Transverse colon (tissue), 4 donors: Measurements from ENCODE around the gene PPP1R3G. TPM values are rescaled to one million over a fixed set of nuclear protein-coding genes. Genes with fewer than 3 reads are reported as not detected.

Experiments used
- DNase-seq: peaks from one replicate; pipeline ENCODE4 v3.0.0-alpha.2; 2019
- H3K27ac ChIP-seq, 4 donors: fragments of 200-600 bp; sonication (generic); 2 replicates each; pipeline ENCODE4 v1.5.1; 2016 to 2018; ENCODE audit warnings: inconsistent platforms in 4 of 4
- H3K27me3 ChIP-seq: fragments of 200-600 bp; sonication (generic); 2 replicates; pipeline ENCODE4 v1.5.1; 2017; ENCODE audit warnings: inconsistent platforms
- H3K36me3 ChIP-seq, 4 donors: fragments of 200-600 bp; sonication (generic); 2 replicates each; pipeline ENCODE4 v1.5.1; 2017 to 2019; ENCODE audit warnings: inconsistent platforms in 4 of 4
- H3K4me1 ChIP-seq, 4 donors: fragments of 200-600 bp; sonication (generic); 2 replicates each; pipeline ENCODE4 v1.5.1; 2017 to 2020; ENCODE audit warnings: inconsistent platforms in 4 of 4
- H3K4me3 ChIP-seq, 4 donors: fragments of 200-600 bp; sonication (generic); 1 replicate in 1 of 4; 2 replicates in 3 of 4; pipeline versions ENCODE4 v1.5.1 to v1.6.1; 2017 to 2019; ENCODE audit warnings: inconsistent platforms in 4 of 4
- H3K9me3 ChIP-seq, 2 donors: fragments of 200-600 bp; sonication (generic); 2 replicates each; pipeline ENCODE4 v1.5.1; 2017 to 2019; ENCODE audit warnings: inconsistent platforms in 2 of 2
- CTCF ChIP-seq, 5 experiments: fragments of 200-600 bp in 3 of 5; fragments of 450-650 bp in 2 of 5; sonication (generic) in 3 of 5; IDR thresholded peaks; 1 replicate in 2 of 5; 2 replicates in 3 of 5; pipeline ENCODE4 v1.5.1; 2016 to 2017; ENCODE audit warnings: antibody characterized with exemption in 5 of 5, inconsistent platforms in 3 of 5, mild to moderate bottlenecking in 2 of 5, moderate library complexity in 1 of 5
- EP300 ChIP-seq: sonication (generic); formaldehyde crosslinking; IDR thresholded peaks from one replicate; pipeline ENCODE4 v1.6.1; 2017; ENCODE audit warnings: antibody characterized with exemption, low read depth
- POLR2A ChIP-seq: fragments of 450-650 bp; IDR thresholded peaks from one replicate; pipeline ENCODE4 v1.6.1; 2016; ENCODE audit warnings: antibody characterized with exemption, mild to moderate bottlenecking, moderate library complexity
- POLR2AphosphoS5 ChIP-seq, 3 donors: sonication (generic); formaldehyde crosslinking; IDR thresholded peaks; one replicate each; pipeline ENCODE4 v1.6.1; 2016; ENCODE audit warnings: antibody characterized with exemption in 3 of 3
- WGBS, 2 donors: methylation state at CpG; one replicate each; pipeline ENCODE4 v1.1.5; 2018; ENCODE audit warnings: low coverage in 1 of 2; 5-methylcytosine and 5-hydroxymethylcytosine counted together
- in situ Hi-C, 4 donors: fragments of 200-750 bp; cut with MboI; loops; one replicate each; pipeline versions ENCODE4 v1.15.0 to v1.15.1; 2017; ENCODE audit warnings: low sequenced_read_pairs in 3 of 4, low pct_ligation_motif_present in 1 of 4, low pct_unique_long_range_greater_than_20kb in 1 of 4
- intact Hi-C: fragments of 100-400 bp; cut with DNase I; formaldehyde crosslinking; loops from one replicate; pipeline ENCODE4 v1.15.1; 2023; ENCODE audit warnings: low total_unique reads
- total RNA-seq, 4 donors: library from RNA; depleted of rRNA; stranded (reverse); fragments of >200 nt; gene quantifications; one replicate each; pipeline ENCODE4 v1.1.0, GENCODE V29; 2016

PPP1R3G gene
- total RNA-seq, 4 donors from 2014 or later = 0.40 to 1.2 (median 0.95) TPM; not detected in 1

GRCh38 chr6:5068153-5068751 is 16.9 kb upstream of the PPP1R3G start:
- Histone ChIP-seq H3K4me1 (no peaks in the 10 kb centered on the region), H3K4me3 (no peak overlapping the region), H3K9me3 (no peaks in the 10 kb centered on the region), H3K27me3 (no peaks in the 10 kb centered on the region), H3K36me3 (no peaks in the 10 kb centered on the region), H3K27ac (no peak overlapping the region)
- in situ Hi-C loops (no loop called here), intact Hi-C loops (no loop called here)
- DNase-seq = no peak
- TF ChIP-seq EP300 (no peak), CTCF (IDR thresholded peaks at IDR 0.05) (no peak), POLR2A (no peak), POLR2AphosphoS5 (IDR thresholded peaks at IDR 0.05) (no peak)
- WGBS, 2 donors = 89 to 90% methylated on average over 6 to 17 of the region's 17 CpGs

GRCh38 chr6:5071216-5071615 is 13.9 kb upstream of the PPP1R3G start:
- DNase-seq = no peak
- TF ChIP-seq CTCF (IDR thresholded peaks at IDR 0.05) (no peak), POLR2A (no peak), EP300 (no peak), POLR2AphosphoS5 (IDR thresholded peaks at IDR 0.05) (no peak)
- Histone ChIP-seq H3K27me3 (no peaks in the 10 kb centered on the region), H3K27ac (no peak overlapping the region), H3K9me3 (no peaks in the 10 kb centered on the region), H3K4me3 (no peak overlapping the region), H3K36me3 (no peaks in the 10 kb centered on the region), H3K4me1 (no peaks in the 10 kb centered on the region)
- intact Hi-C loops = no loop called here
- WGBS, 2 donors = 48 to 57% methylated on average over 2 of the region's 2 CpGs
- in situ Hi-C loops = no loop called here

- Histone ChIP-seq H3K9me3 (no peaks in the 10 kb centered on the region), H3K36me3 (no peaks in the 10 kb centered on the region), H3K4me1 (no peaks in the 10 kb centered on the region), H3K4me3 (no peak overlapping the region), H3K27ac (no peak overlapping the region), H3K27me3 (no peaks in the 10 kb centered on the region)
- DNase-seq = no peak
- in situ Hi-C loops = no loop called here
- TF ChIP-seq POLR2A (no peak), EP300 (no peak), POLR2AphosphoS5 (IDR thresholded peaks at IDR 0.05) (no peak), CTCF (IDR thresholded peaks at IDR 0.05) (no peak)
- intact Hi-C loops = no loop called here
- 74 to 80% methylated on average over 7 of the region's 7 CpGs for WGBS, 2 donors
These were observed 12.7 kb upstream of the PPP1R3G start for GRCh38 chr6:5072440-5072839.

DNA sequence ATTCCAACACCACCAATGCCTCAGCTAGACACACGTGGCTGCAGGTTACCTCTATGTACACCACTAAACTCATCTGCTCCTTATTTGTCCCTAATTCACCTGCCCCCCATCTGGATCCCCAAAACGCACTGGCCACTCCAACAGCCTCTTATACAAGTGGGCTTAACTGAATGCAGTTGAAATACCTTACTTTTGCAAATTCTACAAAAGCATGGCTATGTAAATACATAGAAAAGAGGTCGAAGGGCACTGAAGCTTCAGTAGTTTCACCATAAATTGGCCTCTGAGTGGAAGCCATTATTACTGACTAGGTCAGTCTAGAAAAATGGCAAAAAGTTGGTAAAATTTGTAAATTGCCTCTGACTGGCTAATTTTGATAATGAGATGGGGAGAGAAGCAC is 11.1 kb upstream of the PPP1R3G start:
- 80 to 100% methylated on average over 1 to 3 of the region's 3 CpGs for WGBS, 2 donors
- in situ Hi-C loops (no loop called here), intact Hi-C loops (no loop called here)
- Histone ChIP-seq H3K36me3 (no peaks in the 10 kb centered on the region), H3K9me3 (no peaks in the 10 kb centered on the region), H3K4me1 (no peaks in the 10 kb centered on the region), H3K4me3 (no peak overlapping the region), H3K27ac (no peak overlapping the region), H3K27me3 (no peaks in the 10 kb centered on the region)
- DNase-seq = no peak
- no peak for TF ChIP-seq POLR2AphosphoS5 (IDR thresholded peaks at IDR 0.05)

GRCh38 chr6:5076931-5077330 is 8.2 kb upstream of the PPP1R3G start:
- Histone ChIP-seq H3K27me3 (no peaks in the 10 kb centered on the region), H3K4me3 (no peak overlapping the region), H3K36me3 (no peaks in the 10 kb centered on the region), H3K4me1 (no peaks in the 10 kb centered on the region), H3K27ac (no peak overlapping the region), H3K9me3 (no peaks in the 10 kb centered on the region)
- no peak for DNase-seq
- intact Hi-C loops = no loop called here
- in situ Hi-C loops = no loop called here
- TF ChIP-seq CTCF (IDR thresholded peaks at IDR 0.05) (no peak), POLR2AphosphoS5 (IDR thresholded peaks at IDR 0.05) (no peak), POLR2A (no peak), EP300 (no peak)
- WGBS, 2 donors = 92 to 93% methylated on average over 4 to 11 of the region's 11 CpGs
